HEK293T (cell line): Measurements from ENCODE around the gene CORO6.

Source experiments
- BHLHE40 ChIP-seq: fragments of 450-650 bp; IDR thresholded peaks from 2 replicates; pipeline ENCODE4 v1.6.1; 2016; ENCODE audit warnings: mild to moderate bottlenecking, moderate library complexity, borderline replicate concordance
- FOXA1 ChIP-seq: fragments of 450-650 bp; IDR thresholded peaks from 2 replicates; pipeline ENCODE4 v1.6.1; 2016; ENCODE audit warnings: mild to moderate bottlenecking
- FOXK2 ChIP-seq: fragments of 450-650 bp; IDR thresholded peaks from 2 replicates; pipeline ENCODE4 v1.6.1; 2016; ENCODE audit warnings: mild to moderate bottlenecking
- FOXM1 ChIP-seq: fragments of 450-650 bp; IDR thresholded peaks from 2 replicates; pipeline ENCODE4 v1.6.1; 2017; ENCODE audit warnings: mild to moderate bottlenecking, borderline replicate concordance
- HDGF ChIP-seq: fragments of 450-650 bp; IDR thresholded peaks from 2 replicates; pipeline ENCODE4 v1.6.1; 2017; ENCODE audit warnings: antibody characterized with exemption, borderline replicate concordance
- LEF1 ChIP-seq: fragments of 450-650 bp; IDR thresholded peaks from 2 replicates; pipeline ENCODE4 v1.6.1; 2017; ENCODE audit warnings: mild to moderate bottlenecking, borderline replicate concordance
- NFRKB ChIP-seq: fragments of 450-650 bp; IDR thresholded peaks from 2 replicates; pipeline ENCODE4 v1.6.1; 2016; ENCODE audit warnings: mild to moderate bottlenecking, moderate library complexity
- SP1 ChIP-seq: fragments of 450-650 bp; IDR thresholded peaks from 2 replicates; pipeline ENCODE4 v1.6.1; 2017
- TARDBP ChIP-seq: fragments of 450-650 bp; IDR thresholded peaks from 2 replicates; pipeline ENCODE4 v1.6.1; 2016

- TF ChIP-seq FOXM1 = no peak
- no peak for TF ChIP-seq BHLHE40
- TF ChIP-seq TARDBP = no peak
- no peak for TF ChIP-seq FOXA1
- no peak for TF ChIP-seq HDGF
- TF ChIP-seq SP1 = no peak
- TF ChIP-seq FOXK2 = no peak
- no peak for TF ChIP-seq NFRKB
- TF ChIP-seq LEF1 = no peak
Measured at GRCh38 chr17:29582772-29583171, 39.9 kb downstream of the CORO6 start.
